ACC112 (cell line): Measurements from ENCODE around the gene IL16.
"Not testable (repeated sequence)": the region's sequence is repeated elsewhere in the genome, so short reads cannot be mapped to it uniquely, and the experiment has no call there.

Source experiments
- H2AFZ ChIP-seq: fragments of 200-600 bp; sonication (generic); one replicate; pipeline ENCODE4 v1.6.0; 2017; ENCODE audit warnings: antibody characterized with exemption, low read length; ENCODE audit not compliant: unreplicated experiment
- H3K27ac ChIP-seq: fragments of 200-600 bp; sonication (generic); 2 replicates; pipeline ENCODE4 v1.5.1; 2014; ENCODE audit warnings: low read depth, mild to moderate bottlenecking, antibody characterized with exemption, low read length, moderate library complexity
- H3K27me3 ChIP-seq: fragments of 200-600 bp; sonication (generic); 2 replicates; pipeline ENCODE4 v1.6.1; 2014; ENCODE audit warnings: mild to moderate bottlenecking, antibody characterized with exemption, low read length, moderate library complexity, mixed read lengths; ENCODE audit not compliant: insufficient read depth
- H3K36me3 ChIP-seq: fragments of 200-600 bp; sonication (generic); 2 replicates; pipeline ENCODE4 v1.6.1; 2016; ENCODE audit warnings: mild to moderate bottlenecking, antibody characterized with exemption, low read length, moderate library complexity, mixed read lengths; ENCODE audit not compliant: insufficient read depth
- H3K4me1 ChIP-seq: fragments of 200-600 bp; sonication (generic); one replicate; pipeline ENCODE4 v1.6.1; 2016; ENCODE audit warnings: low read length, mixed read lengths; ENCODE audit not compliant: insufficient read depth, unreplicated experiment, control insufficient read depth
- H3K4me3 ChIP-seq: fragments of 200-600 bp; sonication (generic); 2 replicates; pipeline ENCODE4 v1.5.1; 2014; ENCODE audit warnings: mild to moderate bottlenecking, low read depth, low read length
- H3K79me2 ChIP-seq: fragments of 200-600 bp; sonication (generic); one replicate; pipeline ENCODE4 v1.6.0; 2016; ENCODE audit warnings: low read length; ENCODE audit not compliant: control insufficient read depth, unreplicated experiment, insufficient read depth

Gene IL16

DNA sequence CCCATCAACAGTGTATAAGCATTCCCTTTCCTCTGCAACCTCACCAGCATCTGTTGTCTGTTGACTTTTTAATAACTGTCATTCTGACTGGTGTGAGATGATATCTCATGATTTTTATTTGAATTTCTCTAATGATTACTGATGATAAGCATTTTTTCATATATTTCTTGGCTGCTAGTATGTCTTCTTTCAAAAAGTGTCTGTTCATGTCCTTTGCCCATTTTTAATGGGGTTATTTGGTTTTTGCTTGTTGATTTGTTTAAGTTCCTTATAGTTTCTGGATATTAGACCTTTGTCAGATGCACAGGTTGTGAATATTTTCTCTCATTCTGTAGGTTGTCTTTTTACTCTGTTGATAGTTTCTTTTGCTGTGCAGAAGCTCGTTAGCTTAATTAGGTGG, 11.3 kb downstream of the IL16 start:
- not testable (repeated sequence) for H3K27ac ChIP-seq, H2AFZ ChIP-seq, H3K79me2 ChIP-seq, H3K36me3 ChIP-seq, H3K27me3 ChIP-seq, H3K4me1 ChIP-seq, H3K4me3 ChIP-seq

DNA sequence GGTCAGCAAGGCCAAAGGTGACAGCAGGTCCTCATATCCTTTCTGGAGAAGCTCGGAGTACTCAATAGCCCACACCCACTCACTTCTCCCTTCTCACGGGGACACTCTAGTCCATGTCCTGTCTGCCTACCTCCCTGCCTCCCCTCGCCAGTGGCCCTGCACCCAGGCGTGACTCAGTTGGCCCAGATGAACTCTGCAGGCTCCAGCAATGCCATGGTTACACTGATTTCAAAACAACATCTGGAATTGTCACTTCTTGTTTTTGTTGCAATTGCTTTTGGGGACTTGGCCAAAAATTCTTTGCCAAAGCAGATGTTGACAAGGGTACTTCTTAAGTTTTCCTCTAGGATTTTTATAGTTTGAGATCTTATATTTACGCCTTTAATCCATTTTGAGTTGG, 13.0 kb downstream of the IL16 start:
- no peaks in the 10 kb centered on the region for H3K79me2 ChIP-seq
- H3K27ac ChIP-seq = no peak overlapping the region
- no peak overlapping the region for H2AFZ ChIP-seq
- no peaks in the 10 kb centered on the region for H3K36me3 ChIP-seq
- H3K27me3 ChIP-seq = no peaks in the 10 kb centered on the region
- H3K4me1 ChIP-seq = no peaks in the 10 kb centered on the region
- H3K4me3 ChIP-seq = no peak overlapping the region

DNA sequence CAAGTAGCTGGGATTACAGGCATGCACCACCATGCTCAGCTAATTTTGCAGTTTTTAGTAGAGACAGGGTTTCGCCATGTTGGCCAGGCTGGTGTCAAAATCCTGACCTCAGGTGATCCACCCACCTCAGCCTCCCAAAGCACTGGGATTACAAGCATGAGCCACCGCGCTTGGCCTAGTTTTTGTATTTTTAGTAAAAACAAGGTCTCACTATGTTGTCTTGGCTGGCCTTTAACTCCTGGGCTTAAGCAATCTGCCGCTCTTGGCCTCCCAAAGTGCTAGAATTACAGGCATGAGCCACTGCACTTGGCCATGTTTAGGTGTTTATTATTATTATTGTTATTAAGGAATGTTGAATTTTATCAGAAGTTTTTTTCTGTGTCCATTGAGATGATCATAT, 14.7 kb downstream of the IL16 start:
- Histone ChIP-seq H3K27me3 (no peaks in the 10 kb centered on the region), H3K27ac (no peak overlapping the region), H3K36me3 (no peaks in the 10 kb centered on the region), H3K4me3 (no peak overlapping the region), H3K79me2 (no peaks in the 10 kb centered on the region), H2AFZ (no peak overlapping the region), H3K4me1 (no peaks in the 10 kb centered on the region)

DNA sequence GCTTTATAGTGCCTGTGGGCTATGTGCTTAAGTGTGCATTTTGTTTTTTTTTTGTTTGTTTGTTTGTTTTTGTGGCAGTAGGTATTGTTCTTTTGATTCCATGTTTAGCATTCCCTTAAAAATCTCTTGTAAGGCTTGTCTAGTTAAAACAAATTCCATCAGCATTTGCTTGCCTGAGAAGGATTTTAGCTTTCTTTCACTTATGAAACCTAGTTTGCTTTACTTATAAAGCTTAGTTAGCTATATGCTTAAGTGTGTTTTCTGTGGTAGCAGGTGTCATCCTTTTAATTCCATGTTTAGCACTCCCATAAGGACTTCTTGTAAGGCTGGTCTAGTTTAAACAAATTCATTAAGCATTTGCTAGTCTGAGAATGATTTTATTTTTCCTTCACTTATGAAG, 17.3 kb downstream of the IL16 start:
- Histone ChIP-seq H3K79me2 (no peaks in the 10 kb centered on the region), H3K36me3 (no peaks in the 10 kb centered on the region), H3K27ac (no peak overlapping the region), H3K27me3 (no peaks in the 10 kb centered on the region), H3K4me3 (no peak overlapping the region), H3K4me1 (no peaks in the 10 kb centered on the region), H2AFZ (no peak overlapping the region)

DNA sequence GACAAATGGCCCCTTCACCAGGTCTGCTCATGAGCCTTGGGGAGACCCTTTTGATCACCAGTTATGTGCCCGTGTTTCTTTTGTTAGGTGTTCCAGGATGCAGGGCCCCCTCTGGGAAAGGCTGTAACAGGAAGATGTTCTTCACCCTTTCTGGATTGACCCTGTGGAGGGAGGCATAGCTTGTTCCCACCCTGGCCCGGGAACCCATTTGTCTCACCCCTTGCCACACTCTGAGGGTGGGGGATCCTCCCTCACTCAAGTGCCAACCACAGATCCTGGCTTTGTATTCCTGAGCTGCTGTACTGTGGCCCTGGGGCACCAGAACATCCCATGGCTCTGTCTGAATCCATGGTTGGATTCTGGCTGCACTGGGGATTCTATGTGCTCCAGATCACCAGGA, 18.9 kb downstream of the IL16 start:
- Histone ChIP-seq H3K4me3 (no peak overlapping the region), H2AFZ (no peak overlapping the region), H3K27ac (no peak overlapping the region)

DNA sequence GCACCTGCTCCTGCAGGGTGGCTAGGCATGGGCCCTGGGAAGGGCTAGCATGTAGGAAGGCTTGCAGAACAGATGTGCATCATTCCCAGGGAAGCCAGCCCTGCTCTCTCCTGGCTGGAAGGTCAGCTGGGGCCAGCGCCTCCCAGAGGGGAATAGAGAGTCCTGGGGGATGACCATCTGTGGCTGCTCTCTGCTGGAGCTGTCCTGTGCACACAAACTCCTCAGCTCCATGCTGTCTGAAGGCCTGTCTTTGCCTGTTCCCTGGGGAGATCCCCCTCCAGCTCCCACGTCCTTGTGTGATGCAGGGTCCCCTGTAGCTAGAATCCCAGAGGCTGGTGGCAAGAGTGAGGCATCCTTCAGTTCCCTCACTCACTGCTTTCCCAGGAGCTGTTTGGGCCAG, 19.3 kb downstream of the IL16 start:
- no peak overlapping the region for H2AFZ ChIP-seq
- no peak overlapping the region for H3K27ac ChIP-seq
- H3K4me3 ChIP-seq = no peak overlapping the region
- no peaks in the 10 kb centered on the region for H3K79me2 ChIP-seq
- H3K4me1 ChIP-seq = no peaks in the 10 kb centered on the region
- H3K27me3 ChIP-seq = no peaks in the 10 kb centered on the region
- no peaks in the 10 kb centered on the region for H3K36me3 ChIP-seq

More for the DNA sequence above, 18.9 kb downstream of the IL16 start:
- no peaks in the 10 kb centered on the region for H3K36me3 ChIP-seq
- no peaks in the 10 kb centered on the region for H3K79me2 ChIP-seq
- no peaks in the 10 kb centered on the region for H3K4me1 ChIP-seq
- H3K27me3 ChIP-seq = no peaks in the 10 kb centered on the region

DNA sequence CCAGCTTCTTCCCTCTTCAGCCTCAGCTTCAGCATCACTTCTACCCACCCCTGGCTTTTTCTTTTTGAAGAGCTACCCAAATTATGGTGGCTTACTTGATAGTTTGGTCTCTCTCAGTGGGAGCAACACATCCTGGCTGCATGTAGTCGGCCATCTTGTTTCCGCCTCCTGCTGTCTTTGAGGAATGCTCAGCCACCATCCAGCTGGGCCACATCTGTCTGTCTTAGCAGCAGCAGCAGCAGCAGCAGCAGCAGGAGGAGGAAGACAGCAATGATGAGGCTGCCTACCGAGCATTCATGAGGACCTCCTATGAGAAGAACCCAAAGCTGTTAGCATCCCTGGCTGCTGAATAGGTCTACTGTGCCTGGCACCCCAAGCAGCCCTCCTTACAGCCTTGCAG, 19.7 kb downstream of the IL16 start:
- no peaks in the 10 kb centered on the region for H3K79me2 ChIP-seq
- H3K4me3 ChIP-seq = no peak overlapping the region
- no peaks in the 10 kb centered on the region for H3K27me3 ChIP-seq
- no peak overlapping the region for H2AFZ ChIP-seq
- no peak overlapping the region for H3K27ac ChIP-seq
- H3K4me1 ChIP-seq = no peaks in the 10 kb centered on the region
- no peaks in the 10 kb centered on the region for H3K36me3 ChIP-seq

DNA sequence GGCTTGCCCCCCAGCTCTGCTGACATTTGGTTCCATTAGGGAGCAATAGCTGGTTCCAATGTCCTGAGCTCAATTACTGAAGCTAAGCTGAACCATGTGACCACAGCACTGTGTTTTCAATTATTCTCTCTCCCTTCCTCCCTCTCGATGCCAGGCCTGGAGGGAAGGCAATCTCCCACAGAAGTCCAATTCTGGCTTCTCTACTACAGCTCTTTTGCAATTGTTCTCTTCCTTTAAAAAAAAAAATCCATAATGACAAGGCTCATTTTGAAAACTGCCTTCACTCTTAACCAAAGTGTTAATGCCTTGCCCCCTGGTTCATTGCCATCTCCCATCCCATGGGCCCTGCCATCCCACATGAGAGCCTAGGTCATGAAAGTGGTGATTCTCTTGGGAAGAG, 24.8 kb downstream of the IL16 start:
- H3K36me3 ChIP-seq = no peaks in the 10 kb centered on the region
- no peaks in the 10 kb centered on the region for H3K27me3 ChIP-seq
- H2AFZ ChIP-seq = no peak overlapping the region
- no peaks in the 10 kb centered on the region for H3K4me1 ChIP-seq
- no peak overlapping the region for H3K4me3 ChIP-seq
- H3K27ac ChIP-seq = no peak overlapping the region
- no peaks in the 10 kb centered on the region for H3K79me2 ChIP-seq

DNA sequence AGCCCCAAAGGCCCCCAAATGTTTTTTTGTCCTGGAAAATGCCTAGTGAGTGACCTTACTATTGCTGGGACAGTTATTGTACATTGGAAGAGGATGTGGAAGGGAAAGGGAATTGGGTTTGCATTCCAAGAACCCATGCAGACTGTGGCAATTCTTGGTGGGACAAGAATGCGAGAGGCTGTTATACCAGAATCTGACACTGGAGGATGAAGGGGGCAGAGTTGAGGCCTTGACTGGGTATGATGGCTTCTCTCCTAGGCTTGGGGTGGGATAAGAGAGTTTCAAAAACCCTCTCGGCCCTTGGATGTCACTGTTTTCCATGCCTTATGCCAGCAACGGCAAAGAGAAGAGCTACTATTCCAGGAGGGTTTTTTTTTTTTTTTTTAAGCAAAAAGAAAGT, 25.3 kb downstream of the IL16 start:
- H3K4me3 ChIP-seq = no peak overlapping the region
- H3K79me2 ChIP-seq = no peaks in the 10 kb centered on the region
- H3K36me3 ChIP-seq = no peaks in the 10 kb centered on the region
- H3K4me1 ChIP-seq = no peaks in the 10 kb centered on the region
- H2AFZ ChIP-seq = no peak overlapping the region
- no peaks in the 10 kb centered on the region for H3K27me3 ChIP-seq
- H3K27ac ChIP-seq = no peak overlapping the region

DNA sequence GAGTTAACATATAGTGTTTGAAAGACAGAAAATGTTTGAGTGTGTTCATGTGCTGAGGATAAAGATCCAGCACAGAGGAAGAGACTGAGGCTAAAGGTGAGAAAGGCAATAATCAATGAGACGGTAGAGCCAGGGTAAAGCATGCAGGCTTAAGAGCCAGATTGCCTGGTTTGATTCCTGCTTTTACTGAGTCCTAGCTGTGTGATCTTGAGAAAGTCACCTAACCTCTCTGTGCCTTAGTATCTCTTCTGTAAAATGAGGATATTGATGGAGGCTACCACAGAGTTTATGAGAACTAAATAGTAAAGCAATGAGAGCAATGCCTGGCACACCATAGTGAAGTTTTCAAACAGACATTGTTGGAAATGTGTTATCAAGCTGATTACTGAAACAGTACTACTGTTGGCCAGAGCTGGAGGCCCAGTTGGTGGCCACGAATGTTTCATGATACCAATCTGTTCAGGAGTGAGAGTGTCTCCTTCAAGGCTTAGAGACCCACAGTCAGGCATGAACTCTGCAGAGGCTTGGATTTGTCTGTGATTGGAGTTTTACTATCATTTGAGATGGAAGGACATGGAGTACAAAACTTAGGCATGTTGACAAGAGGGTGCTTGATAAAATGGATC, 26.8 kb downstream of the IL16 start:
- Histone ChIP-seq H3K4me3 (no peak overlapping the region), H3K36me3 (no peaks in the 10 kb centered on the region), H3K27me3 (no peaks in the 10 kb centered on the region), H3K27ac (no peak overlapping the region), H3K79me2 (no peaks in the 10 kb centered on the region), H2AFZ (no peak overlapping the region), H3K4me1 (no peaks in the 10 kb centered on the region)

DNA sequence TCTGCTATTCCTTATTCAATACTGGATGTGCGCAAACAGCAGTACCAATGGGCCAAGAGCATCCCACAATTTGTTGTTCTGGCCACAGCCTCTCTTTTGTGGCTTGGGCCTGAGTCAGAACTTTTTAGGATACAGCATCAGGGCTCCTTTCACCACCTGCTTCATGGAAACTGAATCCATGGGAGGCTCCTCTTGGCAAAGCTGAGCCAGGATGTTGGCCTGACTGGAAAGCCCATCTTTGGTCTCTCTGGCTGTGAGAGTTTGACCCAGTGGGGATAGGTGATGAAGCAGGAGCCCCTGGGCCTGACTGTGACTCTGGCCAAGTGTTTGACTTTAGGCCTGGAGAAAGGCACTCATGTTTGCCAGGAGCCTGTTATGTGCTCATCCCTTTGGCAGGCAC, 27.6 kb downstream of the IL16 start:
- Histone ChIP-seq H3K79me2 (no peaks in the 10 kb centered on the region), H3K4me1 (no peaks in the 10 kb centered on the region), H3K27me3 (no peaks in the 10 kb centered on the region), H3K27ac (no peak overlapping the region), H3K36me3 (no peaks in the 10 kb centered on the region), H3K4me3 (no peak overlapping the region), H2AFZ (no peak overlapping the region)
